NOMO-1 treated with DMSO at 0.1 percent for 48 hours (cell line): ENCODE results near the gene MSI2.

Experiments used
- DNase-seq: peaks from one replicate; lab custom pipeline; 2025; ENCODE audit not compliant: unreplicated experiment; lab: John Stamatoyannopoulos, UW

Gene MSI2

DNA sequence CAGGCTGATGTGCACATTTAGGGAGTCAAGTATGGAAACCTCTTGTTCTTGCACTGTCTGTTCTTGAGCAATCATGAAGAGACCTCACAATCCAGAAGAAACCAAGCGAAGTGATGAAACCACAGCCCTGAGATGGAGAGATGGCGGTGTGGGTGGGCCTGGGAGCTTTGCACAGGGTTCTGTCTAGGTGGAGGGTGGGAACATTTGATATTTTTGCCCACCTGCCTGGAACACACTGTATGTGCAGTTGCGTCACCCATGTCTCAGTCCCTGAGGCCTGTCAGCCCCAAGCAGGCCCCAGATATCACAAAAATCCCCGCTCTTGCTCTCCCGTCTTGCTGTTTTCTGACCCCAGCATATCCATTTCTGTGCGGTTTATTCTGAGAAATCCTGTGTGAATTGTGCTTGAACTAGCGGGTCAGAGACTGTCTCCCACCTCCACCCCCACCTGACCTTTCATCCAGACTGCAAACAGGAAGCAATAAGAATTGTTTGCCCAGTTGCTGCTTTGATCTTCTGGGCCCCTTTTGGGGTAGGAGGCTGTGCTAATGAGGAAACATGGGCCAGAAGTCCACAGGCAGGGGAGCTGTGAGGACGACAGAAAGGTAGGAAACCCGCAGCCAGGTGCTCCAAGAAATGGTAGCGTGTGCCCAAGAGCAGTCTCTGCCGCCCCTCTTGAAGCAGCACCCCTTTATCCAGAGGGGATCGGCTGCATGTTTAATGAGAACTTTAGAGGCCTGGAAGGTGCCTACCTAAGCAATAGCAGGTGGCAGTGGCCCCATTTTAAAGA lies 304.9 kb downstream of the MSI2 start:
- DNase-seq: peak; percentile 48

DNA sequence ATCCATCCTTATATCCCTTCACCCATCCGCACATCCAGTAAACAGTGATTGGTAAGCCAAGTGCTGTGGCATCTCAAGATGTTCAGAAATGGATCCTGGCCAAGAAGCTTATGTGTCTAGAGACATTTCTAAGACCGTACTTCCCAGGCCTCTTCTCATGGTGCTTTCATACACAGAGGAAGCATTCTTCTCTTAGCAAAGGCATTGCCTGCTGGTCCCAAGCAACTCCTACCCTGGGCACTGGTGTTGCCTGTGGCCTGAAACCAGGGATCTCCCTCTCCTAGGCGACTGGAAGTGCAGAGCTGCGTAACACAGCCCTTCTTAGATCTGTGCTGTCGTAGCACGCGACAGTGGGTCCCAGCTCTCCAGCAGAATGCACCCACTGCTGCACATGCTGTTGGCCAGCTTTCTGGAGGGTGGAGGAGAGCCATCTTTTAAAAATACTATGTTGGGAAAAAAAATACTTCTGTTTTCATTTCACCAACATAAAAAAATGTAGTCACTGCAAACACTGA lies 305.9 kb downstream of the MSI2 start:
- no peak for DNase-seq

DNA sequence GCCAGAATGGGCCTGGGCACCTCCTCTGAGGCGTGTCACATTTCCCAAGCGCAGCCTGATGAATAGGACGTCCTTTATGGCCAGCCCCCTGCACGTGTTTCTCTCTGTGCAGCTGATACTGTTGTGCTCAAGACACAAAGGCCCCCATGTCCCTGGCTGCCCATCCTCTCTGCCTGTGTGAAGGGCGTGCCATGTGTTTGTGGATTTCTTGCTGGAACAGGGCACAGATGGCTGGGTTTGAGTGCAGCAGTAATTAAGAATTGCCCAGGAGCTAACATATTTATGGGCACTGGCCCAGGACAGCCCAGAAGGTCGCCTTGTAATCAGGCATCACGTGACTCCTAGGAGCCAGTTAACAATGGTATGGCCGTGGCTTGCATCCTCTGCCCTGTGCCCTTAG lies 307.6 kb downstream of the MSI2 start:
- no peak for DNase-seq

DNA sequence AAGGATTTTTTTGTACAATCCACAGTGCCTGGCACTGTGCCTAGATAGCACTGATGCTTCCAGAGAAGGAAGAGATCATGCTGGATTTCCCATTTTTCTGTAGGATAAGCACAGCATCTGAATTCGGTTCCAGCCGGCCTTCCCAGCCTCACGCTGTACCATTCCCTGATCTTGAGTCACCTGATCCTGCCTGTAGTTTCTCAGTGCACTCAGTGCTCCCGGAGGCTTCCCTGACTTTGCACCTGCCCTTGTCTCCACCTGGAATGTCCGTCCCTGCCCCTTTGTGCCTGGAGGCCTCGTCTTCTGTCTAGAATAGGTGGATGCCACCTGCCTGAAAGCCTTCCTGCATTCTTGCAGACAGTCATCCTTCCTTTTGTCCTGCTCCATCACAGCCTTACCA lies 308.9 kb downstream of the MSI2 start:
- no peak for DNase-seq

DNA sequence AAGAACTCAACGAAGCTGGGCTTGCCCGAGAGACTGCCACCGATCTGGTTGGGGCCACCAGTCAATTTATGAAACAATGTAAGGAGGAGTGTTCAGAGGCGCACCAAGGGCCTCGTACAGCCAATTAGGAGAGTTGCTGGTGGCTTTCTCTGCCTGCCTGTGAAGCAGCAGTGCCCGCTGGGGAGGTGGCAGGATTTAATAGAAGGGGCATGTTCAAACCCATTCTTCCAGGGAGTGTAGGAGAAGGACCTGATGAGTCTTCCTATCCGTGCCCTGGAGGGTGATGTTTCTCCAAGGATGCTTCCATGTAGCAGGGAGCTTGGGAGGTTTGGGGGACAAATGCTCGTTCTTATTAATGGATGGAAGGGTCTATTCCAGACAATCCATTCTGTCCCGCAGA lies 310.4 kb downstream of the MSI2 start:
- DNase-seq: no peak

DNA sequence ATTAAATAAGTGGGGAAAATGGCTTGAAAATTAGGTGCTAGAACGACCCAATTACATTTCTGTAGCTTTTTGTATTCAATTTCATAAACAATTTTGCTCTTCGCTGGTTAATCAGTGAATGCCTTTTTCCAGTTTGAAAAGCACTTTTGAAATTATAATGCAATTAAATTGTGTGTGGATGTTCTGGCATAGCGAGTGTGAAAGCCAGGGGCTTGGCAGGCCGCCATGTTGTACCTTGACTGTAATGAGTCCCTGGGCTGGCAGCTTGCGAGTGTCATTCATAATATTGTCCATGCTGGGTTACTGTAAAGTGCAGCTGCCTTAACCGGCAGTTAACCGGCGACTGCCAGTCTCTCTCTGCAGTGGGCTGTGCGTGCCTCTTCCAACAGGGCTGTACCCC lies 310.9 kb downstream of the MSI2 start:
- no peak for DNase-seq

DNA sequence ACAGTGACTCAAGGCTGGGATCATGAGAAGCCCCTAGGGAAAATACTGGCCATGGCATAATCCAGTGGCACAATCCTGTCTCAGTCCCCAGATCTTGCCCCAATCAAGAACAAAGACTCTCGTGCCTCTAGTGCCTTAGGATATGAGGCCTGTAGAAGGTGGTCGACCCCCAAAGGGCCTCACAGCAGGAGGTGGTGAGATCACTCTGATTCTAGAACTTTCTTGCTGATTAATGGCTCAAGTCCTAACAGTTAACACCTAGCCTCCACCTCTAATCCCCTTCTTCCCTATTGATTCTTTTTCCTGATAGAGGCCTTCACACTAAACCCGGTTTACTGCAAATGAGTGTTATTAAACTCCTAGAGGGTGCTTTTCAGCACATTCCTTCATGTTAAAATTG lies 312.0 kb downstream of the MSI2 start:
- DNase-seq: no peak

DNA sequence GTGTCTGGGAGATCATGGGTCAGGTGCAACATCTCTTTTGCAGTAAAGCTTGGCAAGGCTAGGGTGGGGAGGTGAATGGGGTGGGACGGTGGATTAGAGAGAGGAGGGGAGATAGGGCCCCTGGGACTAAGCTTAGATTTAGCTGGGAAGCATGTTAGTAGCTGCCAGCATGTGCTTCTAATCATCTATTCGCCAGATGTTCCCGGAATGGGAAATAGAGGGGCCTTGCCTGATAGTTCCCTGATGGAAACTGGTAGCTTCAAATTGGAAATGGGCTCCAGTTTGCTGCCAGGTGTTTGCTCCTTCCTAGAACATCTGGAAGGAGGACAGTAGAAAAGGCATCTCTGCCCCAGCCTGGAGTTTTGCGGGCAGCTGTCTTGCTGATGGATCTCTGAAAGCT lies 312.7 kb downstream of the MSI2 start:
- no peak for DNase-seq

DNA sequence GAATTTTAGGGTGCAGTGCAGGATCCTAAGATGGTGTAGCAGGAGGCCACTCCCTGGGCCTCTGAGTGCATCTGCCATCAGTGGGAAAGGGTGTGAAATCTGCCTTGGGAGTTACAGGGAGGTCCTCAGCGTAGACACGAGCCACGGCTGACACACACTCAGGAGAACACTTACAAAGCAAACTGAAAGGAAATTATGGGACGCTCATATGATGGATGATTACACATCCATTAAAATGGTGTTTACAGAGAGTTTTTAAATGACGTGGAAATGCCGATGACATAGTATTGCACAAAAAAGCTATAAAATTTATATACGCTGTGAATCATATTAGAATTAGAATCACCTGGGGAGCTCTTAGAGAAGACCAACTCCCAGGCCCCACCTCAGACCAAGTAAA lies 313.5 kb downstream of the MSI2 start:
- DNase-seq: no peak

DNA sequence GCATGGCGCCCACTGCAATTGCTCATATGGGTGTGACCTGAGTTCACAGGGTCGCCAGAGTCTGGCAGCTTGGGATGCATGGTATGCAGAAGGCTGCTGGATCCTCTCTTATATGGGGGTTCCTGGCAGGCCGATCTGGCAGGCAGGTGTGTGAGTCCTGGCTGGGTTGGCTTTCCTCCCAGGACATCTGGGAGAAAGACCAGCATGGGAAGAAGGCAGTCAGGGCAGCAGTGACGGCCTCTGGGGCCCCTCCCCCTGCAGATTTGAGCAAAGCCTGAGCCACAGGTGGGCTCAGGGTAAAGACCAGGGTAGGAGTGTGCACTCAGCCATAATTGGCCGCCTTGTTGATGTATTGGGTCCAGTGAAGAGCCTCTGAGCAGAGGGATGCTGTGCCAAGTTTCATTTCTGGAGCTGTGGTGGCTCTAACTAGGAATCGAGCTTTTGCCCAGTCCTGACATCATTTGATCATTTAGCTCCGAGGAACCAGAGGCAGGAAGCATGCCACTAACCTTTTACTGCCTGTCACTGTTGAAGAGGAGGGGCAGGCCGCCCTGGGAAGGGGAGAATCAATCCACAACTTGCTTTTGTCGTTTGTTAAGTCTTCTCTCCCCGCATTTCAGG lies 314.5 kb downstream of the MSI2 start:
- DNase-seq: no peak

DNA sequence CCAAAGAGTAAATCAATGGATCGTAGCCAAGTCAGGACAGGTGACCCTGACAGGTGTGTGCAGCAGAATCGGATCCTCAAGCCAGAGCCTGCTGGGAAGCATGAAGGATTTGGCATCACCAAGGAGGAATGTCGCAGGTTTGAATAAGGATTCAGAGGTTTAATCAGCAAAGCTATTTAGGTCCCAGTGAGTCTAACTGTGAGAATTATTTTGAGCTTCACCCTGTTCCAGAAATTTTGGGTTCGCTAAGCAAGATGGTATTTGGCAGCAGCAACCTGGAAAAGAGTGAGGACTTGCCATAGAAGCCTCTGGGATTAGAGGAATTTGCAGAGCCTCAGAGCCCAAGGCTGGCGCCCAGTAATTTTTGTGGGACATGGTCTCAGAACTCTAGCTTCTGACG lies 315.7 kb downstream of the MSI2 start:
- DNase-seq: no peak

DNA sequence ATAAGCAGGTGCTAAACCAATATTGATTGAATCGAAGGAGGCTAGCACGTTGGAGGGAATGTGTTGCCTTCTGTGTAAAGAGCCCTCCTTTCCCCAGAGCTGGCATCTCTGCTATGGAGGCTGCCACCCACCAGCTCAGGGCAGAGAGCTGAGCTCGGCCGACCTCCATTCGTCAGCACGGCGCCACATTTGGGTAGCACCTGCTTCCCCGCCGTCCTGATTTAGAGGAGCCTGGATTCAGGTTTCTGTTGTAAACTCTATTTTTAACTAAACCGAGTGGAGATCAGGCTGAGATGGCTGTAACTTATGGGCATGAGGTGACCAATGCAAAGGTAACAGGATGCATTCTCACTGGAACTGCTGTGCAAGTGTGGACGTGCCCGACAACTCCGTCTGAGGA lies 316.3 kb downstream of the MSI2 start:
- DNase-seq: no peak

DNA sequence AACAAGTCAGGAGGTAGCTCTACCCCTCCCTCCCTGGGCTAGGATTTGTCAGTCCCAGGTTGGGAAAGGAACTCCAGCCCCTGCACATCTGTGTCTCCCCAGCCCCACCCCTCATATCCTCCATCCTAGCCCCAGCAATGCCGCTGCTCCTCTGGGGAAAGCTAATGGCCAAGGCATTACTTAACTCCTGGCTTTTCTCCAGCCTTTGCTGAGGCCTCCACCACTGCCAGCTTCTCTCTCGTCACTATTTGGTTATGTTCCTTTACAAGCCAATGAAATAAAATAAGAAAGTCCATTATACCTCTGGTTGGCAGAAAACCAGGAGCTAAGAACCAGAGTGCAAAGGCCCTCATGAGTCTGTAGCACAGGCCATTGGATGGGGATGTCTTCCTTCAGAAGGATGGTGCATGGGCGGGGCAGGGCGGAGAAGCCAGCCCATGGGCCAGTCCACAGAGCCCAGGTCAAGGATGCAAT lies 317.8 kb downstream of the MSI2 start:
- DNase-seq: no peak

DNA sequence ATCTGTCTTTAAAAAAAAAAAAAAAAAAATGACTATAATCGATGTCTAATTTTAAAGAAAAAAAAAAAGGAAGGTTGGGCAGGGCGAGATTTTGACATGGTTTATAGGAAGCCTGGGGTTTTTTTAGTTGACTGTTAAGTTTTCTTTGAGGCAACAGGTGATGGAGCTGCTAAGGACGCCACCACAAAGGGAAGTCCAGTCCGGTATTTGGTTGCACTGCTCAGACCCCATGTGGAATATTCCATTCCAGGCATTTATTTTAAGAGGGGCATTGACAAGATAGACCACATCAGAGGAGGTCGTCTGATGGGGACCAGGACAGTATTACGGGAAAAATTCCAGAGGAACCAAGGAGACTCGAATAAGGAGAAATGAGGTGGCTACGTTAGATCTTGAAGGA lies 320.4 kb downstream of the MSI2 start:
- DNase-seq: no peak

DNA sequence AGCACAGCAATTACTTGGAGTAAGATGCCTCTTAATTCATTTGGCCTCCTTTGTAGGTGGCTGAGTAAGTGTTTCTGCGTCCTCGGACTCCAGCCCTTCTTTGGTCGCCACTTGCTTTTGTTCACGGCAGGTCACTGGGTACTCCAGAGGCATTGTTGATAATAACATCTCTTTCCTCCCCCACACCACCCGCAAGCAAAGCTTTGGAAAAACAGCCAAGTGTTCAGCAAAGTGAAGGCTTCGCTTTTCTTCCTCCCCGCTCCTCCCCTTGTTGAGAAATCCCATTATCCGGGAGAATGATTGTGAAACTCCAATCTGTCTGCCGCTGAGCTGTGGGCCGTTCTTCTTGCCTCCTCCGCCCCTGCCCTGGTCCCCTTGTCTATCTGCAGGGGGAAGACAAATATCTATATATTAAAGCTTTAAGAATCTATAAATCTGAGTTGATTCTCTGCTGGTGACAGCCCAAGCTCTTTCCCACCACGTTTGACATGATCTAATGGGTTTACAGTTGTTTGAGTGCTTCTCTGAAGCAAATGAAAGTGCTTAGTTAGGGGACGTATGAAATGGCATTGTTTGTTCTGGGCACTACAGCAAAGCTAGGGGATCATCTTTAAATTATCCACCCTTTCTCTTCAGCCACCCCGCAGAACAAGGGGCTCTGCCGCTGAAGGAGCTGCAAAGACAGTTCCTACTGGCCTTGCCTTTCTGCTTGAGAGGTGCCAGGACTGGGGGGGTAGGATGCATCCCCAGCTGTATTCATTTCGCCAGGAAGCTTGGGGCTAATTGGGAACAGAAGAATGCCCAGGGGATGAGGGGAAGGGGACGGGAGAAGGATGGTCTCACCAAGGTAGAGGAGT lies 321.7 kb downstream of the MSI2 start:
- DNase-seq: peak; percentile 72

DNA sequence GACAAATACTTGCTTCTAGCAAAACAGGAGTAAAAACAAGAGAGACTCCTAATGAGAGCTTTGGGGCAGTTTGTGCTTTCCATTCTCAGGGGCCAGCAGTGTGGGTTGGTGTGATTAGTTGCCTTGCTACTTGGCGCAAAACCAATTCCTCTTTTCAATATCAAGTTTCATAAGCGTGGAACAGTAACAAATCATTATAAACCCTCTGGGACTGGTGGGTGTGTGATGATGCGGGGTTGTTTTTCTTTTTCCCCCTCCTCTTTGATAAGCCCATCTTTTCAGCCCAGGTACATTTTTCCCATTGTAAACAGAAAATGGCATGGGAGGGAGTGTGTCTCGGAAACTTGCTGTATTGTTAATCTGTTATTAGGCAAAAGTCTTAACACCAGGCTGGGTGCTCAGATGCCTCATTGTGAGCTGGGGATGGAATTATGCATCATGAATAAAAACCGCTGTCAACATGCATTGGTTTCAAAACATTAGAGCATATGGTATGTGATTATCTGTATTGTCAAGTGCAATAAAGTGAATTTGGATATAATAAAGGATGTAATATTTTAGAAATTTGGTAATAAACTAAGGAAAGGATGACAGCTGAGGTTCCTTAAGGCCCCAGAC lies 322.4 kb downstream of the MSI2 start:
- peak; percentile 73 for DNase-seq

DNA sequence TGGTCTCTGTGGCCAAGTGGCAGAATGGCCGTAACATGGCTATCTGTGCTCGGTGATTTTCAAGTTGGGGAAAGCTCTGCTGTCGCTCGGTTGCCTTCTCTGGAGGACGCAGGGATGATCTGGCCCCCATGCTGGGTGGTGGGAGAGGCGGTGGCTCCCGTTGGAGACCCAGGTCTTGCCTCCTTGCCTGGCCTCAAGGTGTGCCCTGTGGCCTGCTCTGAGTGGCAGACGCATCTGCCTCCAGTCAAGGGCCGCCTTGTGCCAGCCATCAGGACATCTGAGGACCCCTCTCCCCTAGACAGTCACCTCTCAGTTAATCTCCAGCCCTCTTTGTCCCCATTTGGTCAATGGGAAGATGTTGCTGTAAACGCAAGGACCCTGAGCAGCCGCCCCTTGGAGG lies 322.9 kb downstream of the MSI2 start:
- no peak for DNase-seq

DNA sequence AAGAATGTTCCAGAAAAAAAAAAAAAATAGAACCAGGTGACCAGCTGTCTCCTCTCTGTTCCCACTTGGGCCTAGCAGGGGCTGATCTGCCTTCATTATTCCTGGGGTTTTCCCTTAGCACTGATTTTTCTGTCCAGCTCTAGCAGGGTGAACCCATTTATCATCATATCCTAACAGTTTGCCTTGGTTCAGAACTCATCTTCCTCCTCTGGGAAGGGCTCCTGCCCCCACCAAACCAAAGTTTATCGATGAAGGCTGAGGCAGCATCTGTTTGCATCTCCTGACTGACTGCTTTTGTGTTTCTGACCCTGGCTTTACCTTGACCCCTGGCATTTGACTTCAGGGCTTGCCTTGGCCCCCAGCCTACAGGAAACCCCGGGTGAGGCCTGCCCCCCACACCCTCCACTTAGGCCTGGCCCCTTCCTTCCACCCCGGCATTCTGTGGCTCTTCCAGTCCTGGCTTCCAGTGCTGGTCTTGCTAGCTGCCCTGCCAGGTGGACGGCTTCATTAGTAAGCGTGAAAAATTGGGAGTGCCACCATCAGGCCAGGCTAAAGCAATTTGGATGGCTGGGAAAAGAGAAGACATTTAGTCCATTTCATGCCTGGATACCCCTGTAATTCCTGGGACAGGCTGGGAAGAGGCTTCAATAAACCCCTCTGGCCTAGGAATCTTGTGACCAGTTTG lies 323.9 kb downstream of the MSI2 start:
- DNase-seq: no peak

DNA sequence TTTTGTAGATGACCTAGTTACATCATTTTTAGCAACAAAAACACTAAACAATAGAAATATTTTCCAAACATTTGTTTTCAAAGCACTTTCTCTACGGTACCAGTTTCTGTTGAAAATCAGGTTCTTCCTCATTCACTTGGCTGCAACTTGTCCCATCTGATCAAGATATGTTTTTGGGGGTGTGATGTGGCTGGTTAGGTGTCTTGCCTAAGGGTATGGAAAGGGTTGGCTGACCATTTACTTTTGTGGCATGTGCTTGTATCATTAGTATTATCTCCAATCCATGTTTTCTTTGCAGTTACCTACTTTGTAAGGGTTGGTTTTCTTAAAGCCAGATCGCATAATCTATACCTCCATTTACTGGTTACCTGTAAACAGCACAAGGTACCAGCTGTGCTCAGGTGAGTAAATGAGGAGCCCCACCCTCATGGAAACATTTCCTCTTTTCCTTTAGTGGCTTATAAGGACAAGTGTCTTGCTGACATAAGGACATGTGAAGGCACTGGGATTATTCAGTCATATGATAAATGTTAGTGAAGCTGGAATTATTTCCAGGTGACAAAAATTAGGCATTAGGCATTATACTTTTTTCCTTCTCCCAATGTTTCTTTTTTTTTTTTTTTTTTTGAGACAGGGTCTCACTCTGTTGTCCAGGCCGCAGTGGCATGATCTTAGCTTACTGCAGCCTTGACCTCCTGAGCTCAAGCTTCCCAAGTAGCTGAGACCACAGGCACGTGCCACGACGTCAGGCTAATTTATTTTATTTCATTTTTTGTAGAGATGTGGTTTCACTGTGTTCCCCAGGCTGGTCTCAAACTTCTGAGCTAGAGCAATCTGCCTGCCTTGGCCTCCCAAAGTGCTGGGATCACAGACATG lies 326.8 kb downstream of the MSI2 start:
- no peak for DNase-seq
